SKM-1 (cell line): ENCODE results near the gene ID4.

Experiments
- DNase-seq: peaks from one replicate; lab custom pipeline; 2025; ENCODE audit not compliant: unreplicated experiment; lab: John Stamatoyannopoulos, UW

The ID4 gene

GRCh38 chr6:19836799-19837510 is at the start of gene ID4:
ID4 (plus strand) TSS chr6:19837370; CDS start chr6:19837755, 385 bp downstream.
- no peak for DNase-seq

GRCh38 chr6:19788686-19789085 is 48.5 kb upstream of the ID4 start:
- no peak for DNase-seq

- DNase-seq: no peak
These were observed 47.9 kb upstream of the ID4 start for GRCh38 chr6:19789100-19789803.

GRCh38 chr6:19791267-19791666 is 45.9 kb upstream of the ID4 start:
- no peak for DNase-seq

- DNase-seq: no peak
These were observed 42.0 kb upstream of the ID4 start for GRCh38 chr6:19795211-19795610.

- no peak for DNase-seq
These were observed 40.7 kb upstream of the ID4 start for GRCh38 chr6:19796452-19796851.

- no peak for DNase-seq
These were observed 38.8 kb upstream of the ID4 start for GRCh38 chr6:19798362-19798761.

- no peak for DNase-seq
These were observed 34.5 kb upstream of the ID4 start for GRCh38 chr6:19802656-19803055.

- DNase-seq: no peak
These were observed 33.6 kb upstream of the ID4 start for GRCh38 chr6:19803331-19804204.

- DNase-seq: peak; percentile 75
These were observed 32.7 kb upstream of the ID4 start for GRCh38 chr6:19804205-19805128.

- DNase-seq: no peak
These were observed 32.1 kb upstream of the ID4 start for GRCh38 chr6:19805129-19805481.

GRCh38 chr6:19806971-19807396 is 30.2 kb upstream of the ID4 start:
- DNase-seq: no peak

- no peak for DNase-seq
These were observed 25.6 kb upstream of the ID4 start for GRCh38 chr6:19811397-19812079.

- no peak for DNase-seq
These were observed 24.6 kb upstream of the ID4 start for GRCh38 chr6:19812512-19813119.

- no peak for DNase-seq
These were observed 18.4 kb upstream of the ID4 start for GRCh38 chr6:19818805-19819204.

- no peak for DNase-seq
These were observed 12.9 kb upstream of the ID4 start for GRCh38 chr6:19824058-19824807.

- no peak for DNase-seq
These were observed 9.9 kb upstream of the ID4 start for GRCh38 chr6:19827247-19827646.

- no peak for DNase-seq
These were observed 9.3 kb upstream of the ID4 start for GRCh38 chr6:19827903-19828302.

GRCh38 chr6:19830171-19830570 is 7.0 kb upstream of the ID4 start:
- no peak for DNase-seq
